GM18909 (cell line): ENCODE data around the gene ZNF407.
A peak's percentile ranks its signal among the peaks of the same experiment; 100 is the strongest.

ENCODE experiments used
- ATAC-seq: cut with Tn5 transposase; IDR thresholded peaks from one replicate; pipeline ENCODE4 v1.9.1; 2021; ENCODE audit warnings: mild to moderate bottlenecking; ENCODE audit not compliant: unreplicated experiment, poor library complexity

ZNF407 gene

GRCh38 chr18:74774486-74774885 lies 176.8 kb downstream of the ZNF407 start:
- no peak for ATAC-seq

DNA sequence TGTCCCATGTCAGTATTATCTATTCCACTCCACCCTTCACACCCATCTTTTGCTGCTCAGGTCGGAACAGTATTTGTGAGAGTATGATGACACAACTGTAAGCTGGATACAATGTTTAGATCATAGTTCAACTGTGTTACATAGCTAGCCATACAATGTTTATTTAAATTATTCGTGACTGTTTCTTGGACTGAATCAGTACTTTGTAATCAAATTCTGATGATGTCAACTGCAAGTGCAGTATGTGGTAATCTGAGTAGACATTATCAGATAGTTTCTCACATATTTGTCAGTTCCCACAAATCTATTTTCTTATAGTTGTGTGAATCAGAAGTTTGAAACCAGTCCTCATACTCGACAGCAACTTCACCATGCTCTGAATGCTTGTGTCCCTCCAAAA lies 177.6 kb downstream of the ZNF407 start:
- no peak for ATAC-seq

DNA sequence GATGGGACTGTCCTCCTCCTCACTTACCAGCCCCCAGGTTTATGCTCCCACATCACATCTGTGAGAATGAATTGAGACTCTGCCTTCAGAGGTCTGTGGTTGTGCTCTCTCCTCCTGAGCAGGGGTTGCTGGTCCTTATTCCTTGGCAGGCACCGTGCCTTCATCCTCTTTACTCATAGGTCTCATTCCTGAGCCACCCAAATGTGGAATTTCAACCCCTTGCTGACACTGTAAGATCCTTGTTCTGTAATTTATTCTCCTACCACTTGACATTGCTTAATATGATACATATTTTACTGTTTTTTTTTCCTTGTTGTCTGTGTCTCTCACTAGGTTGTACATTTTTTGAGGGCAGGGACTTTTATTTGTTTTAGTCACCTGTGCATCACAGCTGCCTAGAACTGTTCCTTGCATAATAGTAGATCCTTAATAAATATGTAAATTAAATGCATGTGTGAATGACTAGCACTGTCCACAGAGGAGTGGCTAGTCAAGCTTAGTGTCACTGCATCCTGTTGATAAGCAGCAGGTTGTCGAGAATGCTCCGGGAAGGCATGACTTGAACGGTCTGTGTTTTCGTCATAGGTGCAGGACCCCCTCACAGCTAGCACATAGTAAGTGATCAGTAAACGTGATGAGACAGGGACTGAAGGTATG lies 180.6 kb downstream of the ZNF407 start:
- no peak for ATAC-seq

DNA sequence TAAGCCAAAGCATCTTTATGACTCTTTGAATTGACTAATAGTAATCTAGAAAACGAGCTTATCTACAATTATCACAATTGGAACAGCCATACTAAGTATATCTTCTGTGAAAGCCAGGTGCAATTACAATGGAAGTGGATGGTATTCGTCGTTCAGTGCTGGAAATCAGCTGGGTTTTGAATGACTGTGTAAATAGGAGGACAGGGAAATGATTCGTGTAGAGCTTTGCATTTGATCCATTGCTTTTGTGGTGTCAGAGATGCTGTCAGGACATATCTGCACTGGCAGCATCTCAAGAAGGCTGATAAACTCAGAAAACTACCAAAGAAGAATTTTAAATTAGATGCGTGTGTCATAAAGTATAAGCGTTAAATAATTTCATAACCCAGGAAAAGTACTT lies 187.1 kb downstream of the ZNF407 start:
- no peak for ATAC-seq

- ATAC-seq = no peak
Measured at GRCh38 chr18:74785632-74786031, 188.0 kb downstream of the ZNF407 start.

DNA sequence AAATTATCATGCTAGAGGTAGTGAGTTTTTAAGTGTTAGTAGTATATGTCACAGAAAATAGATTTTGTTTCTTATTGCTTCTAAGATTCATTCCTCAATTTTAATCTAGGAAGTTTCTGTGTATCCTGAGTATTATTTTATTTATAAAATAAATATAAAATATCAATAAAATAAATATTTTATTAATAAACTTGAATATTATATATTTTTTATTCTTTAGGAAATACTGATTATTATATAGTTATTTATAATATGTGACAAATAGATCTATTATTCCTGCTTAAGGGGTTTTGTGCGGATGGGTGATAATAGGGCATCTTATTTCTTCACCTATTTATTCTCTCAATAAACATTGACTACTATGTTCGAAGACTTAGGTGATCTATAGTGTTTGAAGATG lies 191.0 kb downstream of the ZNF407 start:
- ATAC-seq = no peak

DNA sequence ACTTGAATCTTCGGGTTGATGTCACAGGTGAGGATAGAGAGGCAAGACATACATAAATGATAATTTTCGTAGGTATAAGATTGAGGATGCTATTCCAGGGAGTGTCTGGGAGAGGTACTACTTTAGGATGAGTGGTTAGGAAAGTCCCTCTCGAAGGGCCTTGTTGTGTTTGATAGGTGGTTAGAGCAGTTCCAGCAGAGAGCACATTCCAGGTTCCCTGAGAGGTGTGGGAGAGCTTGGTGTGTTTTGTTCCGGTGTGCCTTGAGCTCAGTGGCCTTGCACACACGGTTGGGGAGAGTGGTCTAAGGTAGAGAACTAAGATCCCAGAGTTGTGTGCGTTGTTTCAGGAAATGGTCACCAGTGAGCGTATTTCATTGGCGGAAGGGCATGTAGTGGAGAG lies 191.4 kb downstream of the ZNF407 start:
- ATAC-seq = no peak

- ATAC-seq = no peak
Measured at GRCh38 chr18:74790451-74790850, 192.8 kb downstream of the ZNF407 start.

DNA sequence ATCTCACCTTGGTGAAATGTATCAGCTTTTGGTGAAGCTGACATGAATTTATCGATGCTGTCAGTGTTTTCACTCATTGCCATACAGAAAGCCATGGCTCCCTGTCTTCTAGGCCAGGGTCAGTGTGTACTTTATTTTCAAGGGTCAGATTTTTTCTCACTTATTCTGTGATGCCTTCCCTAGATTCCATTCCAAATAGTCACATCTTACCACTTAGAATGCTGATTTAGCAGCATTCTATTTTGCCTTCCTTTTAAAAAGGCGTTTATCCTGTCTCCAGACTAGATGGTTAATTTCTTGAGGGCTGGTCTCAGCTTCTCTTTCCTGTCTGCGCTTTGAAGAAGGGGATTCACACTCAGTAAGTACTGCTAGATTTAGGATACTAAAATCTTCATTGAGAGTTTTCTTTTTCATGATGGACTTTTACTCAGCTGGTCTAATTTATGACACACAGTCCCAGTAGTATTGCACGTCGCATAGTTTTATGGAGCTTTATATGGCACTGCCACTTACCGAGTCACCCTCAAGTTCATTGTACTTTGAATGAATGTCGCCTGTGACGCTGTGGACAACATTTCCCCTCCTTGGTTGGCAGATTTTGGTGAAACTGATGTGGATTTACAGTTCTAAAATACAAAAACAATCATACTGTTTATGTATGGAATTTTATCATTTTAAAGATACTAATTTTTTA lies 194.0 kb downstream of the ZNF407 start:
- ATAC-seq = no peak

DNA sequence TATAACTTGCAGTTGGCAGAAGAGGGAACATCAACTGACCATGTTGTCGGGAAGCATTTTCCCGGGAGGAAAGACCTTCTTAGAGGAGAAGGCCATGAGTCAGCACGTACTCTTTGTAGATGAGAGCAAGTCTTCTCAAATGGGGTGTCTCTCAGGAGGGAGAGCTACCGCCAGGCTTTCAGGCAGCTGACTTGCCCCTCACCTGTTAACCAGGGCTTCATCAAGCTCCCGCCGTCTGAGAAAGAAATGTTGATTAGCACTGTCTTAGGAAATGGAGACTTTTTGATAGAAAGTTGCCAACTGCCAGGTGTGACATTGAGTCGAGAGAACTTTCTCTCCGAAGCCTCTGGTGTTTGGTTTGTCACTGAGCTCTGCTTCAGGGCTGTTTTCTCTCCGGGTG lies 196.1 kb downstream of the ZNF407 start:
- ATAC-seq = no peak

DNA sequence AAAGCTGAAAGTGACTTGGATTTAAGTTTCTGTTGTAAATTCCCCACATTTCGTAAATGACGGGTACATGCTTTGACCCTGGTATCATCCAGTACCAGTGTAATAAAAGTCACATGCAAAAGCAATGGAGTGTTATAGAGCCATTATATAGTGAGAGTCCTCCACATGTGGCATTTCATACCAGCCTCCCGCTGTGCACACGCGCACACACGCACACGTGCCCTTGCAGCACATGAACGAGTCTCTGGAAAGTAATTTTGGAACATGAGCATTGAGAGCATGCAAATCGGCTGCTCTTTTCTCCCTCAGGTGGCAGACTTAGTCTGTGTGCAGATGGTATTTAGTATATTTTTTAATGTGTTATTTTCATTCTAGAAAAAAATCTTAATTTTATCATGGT lies 198.1 kb downstream of the ZNF407 start:
- no peak for ATAC-seq

DNA sequence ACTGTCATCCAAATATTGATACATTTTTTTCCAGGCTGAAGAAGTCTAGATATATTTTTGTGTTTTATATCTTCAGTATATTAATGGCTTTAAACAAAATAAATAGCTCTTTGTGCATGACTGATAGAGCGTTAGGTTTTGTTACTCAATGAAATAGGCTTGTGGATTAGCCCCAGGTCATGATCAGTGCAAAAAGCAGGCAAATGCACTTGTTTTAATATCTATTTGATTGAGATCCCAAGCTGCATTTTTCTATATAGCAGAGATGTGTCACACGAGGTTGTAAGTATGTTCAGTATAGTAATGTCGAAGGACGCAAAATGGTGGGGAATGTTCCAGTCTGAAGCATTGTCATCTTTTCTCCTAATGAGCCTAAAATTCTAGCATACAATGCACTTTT lies 198.5 kb downstream of the ZNF407 start:
- no peak for ATAC-seq

- ATAC-seq = peak; percentile 99
Measured at GRCh38 chr18:74796841-74797576, 199.3 kb downstream of the ZNF407 start.

DNA sequence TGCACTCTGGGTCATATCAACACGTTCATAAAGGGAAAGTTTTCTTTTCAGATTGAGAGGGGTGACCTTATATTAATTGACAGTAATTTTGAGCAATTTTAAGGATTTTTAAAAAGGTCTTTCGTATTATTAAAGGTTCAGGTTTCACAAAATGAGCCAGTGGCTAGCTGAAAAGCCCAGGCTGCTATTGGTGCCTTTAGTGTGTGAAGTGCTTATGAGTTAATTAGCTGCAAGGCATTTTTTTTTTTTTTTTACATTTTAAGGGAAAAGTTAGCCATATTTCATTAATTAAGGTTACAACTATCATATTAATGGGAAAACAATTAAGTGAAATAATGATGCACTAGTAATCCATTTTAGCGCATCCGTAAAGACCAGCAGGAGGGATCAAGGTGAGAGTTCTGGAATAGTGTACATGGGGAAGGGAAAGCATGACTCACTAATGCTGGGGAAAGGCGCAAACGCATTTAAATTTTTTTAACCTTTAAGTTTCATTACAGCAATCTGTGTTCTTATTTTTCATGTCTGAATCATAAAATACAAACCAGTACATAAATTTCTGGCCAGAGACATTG lies 200.0 kb downstream of the ZNF407 start:
- peak; percentile 35 for ATAC-seq

- no peak for ATAC-seq
Measured at GRCh38 chr18:74799542-74799941, 201.9 kb downstream of the ZNF407 start.

DNA sequence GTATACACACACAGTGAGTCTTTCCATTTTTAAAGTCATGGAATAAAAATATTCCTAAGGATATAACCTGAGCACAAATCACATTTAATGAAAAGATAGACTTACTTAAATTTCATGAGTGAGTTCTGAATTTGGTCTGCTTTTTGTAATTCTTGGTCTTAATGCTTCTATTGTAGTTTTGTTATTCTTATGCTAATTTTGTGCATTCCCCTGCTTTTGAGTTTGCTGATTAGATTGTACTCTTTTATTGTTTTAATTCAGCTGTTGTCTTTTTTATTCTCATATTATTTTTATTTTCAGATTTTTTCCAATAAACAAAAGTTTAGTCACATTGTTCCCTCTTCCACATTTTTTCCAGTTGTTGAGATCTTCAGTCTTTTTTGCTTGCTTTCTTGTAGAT lies 202.4 kb downstream of the ZNF407 start:
- ATAC-seq = no peak

- no peak for ATAC-seq
Measured at GRCh38 chr18:74803117-74803516, 205.4 kb downstream of the ZNF407 start.

- no peak for ATAC-seq
Measured at GRCh38 chr18:74803769-74804168, 206.1 kb downstream of the ZNF407 start.

DNA sequence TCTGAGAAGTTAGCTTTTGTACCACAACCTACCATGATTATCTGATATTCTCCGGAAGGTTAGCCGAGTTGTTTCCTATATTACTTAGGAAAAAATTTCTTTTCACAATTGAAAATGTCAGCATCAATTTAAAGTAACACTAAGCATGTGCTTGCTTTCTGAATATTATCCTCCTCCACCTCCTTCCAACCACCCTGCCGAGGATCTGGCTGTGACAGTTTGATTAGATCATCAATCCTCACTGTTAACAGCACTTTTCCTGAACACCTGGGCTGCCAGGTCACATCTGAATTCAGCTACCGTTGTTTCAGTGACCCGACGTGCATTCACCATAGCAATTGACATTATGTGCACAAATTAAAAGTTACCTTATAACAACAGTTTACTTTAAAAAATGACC lies 207.0 kb downstream of the ZNF407 start:
- no peak for ATAC-seq

GRCh38 chr18:74806073-74806472 lies 208.4 kb downstream of the ZNF407 start:
- no peak for ATAC-seq

GRCh38 chr18:74806700-74807416 lies 209.2 kb downstream of the ZNF407 start:
- peak; percentile 99 for ATAC-seq
